ENCODE results near the gene NSL1. TPM values are rescaled to one million over a fixed set of nuclear protein-coding genes. Genes with fewer than 3 reads are reported as not detected.

Gene NSL1
- total RNA-seq, 1 donor from 2014 or later, result 77.6 TPM

- H3K4me2 ChIP-seq, result no peak overlapping the region
- H3K36me3 ChIP-seq, result no peaks in the 10 kb centered on the region
- peaks cover 18% of the 10 kb centered on the region for H3K4me1 Mint-ChIP-seq
- peaks cover 33% of the 10 kb centered on the region for H3K27me3 Mint-ChIP-seq (ENCODE audit: insufficient read depth, low read depth)
- H3K9ac ChIP-seq, result no peak overlapping the region
- no peaks in the 10 kb centered on the region for H3K79me2 ChIP-seq (ENCODE audit: low read depth)
- H3K4me1 ChIP-seq, result peaks cover 5% of the 10 kb centered on the region
- H3K4me3 ChIP-seq, result no peak overlapping the region
- H3K9me3 ChIP-seq (ENCODE audit: low read depth), result no peaks in the 10 kb centered on the region
- H3K27ac Mint-ChIP-seq, result no peak overlapping the region
- no peak overlapping the region for H3K4me3 Mint-ChIP-seq
- no peak overlapping the region for H2AFZ ChIP-seq (replicated peaks)
- no peaks in the 10 kb centered on the region for H3K36me3 Mint-ChIP-seq
- H3K27ac ChIP-seq, result no peak overlapping the region
- TF ChIP-seq EZH2phosphoT487 (IDR thresholded peaks at IDR 0.05), result no peak
- TF ChIP-seq, protein P1, sequence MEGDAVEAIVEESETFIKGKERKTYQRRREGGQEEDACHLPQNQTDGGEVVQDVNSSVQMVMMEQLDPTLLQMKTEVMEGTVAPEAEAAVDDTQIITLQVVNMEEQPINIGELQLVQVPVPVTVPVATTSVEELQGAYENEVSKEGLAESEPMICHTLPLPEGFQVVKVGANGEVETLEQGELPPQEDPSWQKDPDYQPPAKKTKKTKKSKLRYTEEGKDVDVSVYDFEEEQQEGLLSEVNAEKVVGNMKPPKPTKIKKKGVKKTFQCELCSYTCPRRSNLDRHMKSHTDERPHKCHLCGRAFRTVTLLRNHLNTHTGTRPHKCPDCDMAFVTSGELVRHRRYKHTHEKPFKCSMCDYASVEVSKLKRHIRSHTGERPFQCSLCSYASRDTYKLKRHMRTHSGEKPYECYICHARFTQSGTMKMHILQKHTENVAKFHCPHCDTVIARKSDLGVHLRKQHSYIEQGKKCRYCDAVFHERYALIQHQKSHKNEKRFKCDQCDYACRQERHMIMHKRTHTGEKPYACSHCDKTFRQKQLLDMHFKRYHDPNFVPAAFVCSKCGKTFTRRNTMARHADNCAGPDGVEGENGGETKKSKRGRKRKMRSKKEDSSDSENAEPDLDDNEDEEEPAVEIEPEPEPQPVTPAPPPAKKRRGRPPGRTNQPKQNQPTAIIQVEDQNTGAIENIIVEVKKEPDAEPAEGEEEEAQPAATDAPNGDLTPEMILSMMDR (IDR thresholded peaks at IDR 0.05), result no peak
- DNase-seq (ENCODE audit: low spot score), result no peak
- H4K20me1 ChIP-seq (ENCODE audit: low read depth), result peaks cover 17% of the 10 kb centered on the region
- peaks cover 21% of the 10 kb centered on the region for H3F3A ChIP-seq (ENCODE audit: low read depth)
- H3K27me3 ChIP-seq, result peaks cover 64% of the 10 kb centered on the region
- no peaks in the 10 kb centered on the region for H3K9me3 Mint-ChIP-seq
Measured at GRCh38 chr1:212696721-212697331, 94.8 kb downstream of the NSL1 start.

DNA sequence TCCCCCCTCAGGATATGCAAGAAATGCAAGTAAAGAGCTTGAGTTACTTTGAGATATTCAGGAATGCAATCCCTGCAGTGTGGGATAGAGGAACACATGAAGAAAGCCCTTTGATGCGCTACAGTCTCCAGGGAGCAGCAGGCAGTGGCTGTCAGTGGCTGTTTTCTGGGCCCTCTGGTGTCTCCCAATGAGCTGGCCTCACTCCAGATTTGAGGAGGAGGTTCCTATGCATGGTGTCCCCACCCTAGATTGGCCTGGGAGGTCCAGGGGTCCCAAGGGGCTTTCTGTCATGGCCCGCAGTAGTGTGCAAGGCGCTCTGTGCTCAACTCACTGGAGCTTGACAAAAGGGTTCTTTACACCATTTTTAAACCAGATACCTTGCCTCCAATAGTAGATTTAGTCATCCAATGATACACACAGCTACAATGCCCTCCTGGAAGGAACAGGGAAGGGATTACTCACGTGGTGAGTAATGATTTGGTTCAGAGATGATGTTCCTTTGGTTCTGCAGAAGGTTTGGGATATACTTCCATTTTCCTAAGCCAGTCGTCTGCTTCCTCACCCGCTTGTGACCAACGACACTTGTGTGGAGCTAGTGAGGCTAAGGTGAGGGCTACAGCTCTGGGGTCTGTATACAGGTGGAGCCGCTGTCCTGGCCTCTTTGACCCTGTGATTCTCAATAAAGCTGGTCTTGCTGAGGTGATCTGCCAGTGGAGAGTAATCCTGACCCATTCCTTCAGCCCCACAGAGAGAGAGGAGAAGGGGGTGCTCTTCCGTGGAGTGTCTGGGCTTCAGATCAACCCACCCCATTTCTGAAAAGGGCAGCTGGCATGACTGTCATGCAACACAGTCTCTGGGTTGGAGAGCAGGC lies 98.6 kb downstream of the NSL1 start:
- Histone ChIP-seq H3K9me3 (ENCODE audit: low read depth) (no peaks in the 10 kb centered on the region), H3F3A (ENCODE audit: low read depth) (no peaks in the 10 kb centered on the region), H3K4me3 (no peak overlapping the region), H3K4me1 (peaks cover 5% of the 10 kb centered on the region), H3K27me3 (peaks cover 34% of the 10 kb centered on the region), H4K20me1 (ENCODE audit: low read depth) (no peaks in the 10 kb centered on the region), H3K79me2 (ENCODE audit: low read depth) (no peaks in the 10 kb centered on the region), H3K9ac (no peak overlapping the region), H2AFZ (replicated peaks) (no peak overlapping the region), H3K36me3 (no peaks in the 10 kb centered on the region), H3K27ac (no peak overlapping the region), H3K4me2 (no peak overlapping the region)
- TF ChIP-seq, protein P1 (IDR thresholded peaks at IDR 0.05), result no peak
- TF ChIP-seq EZH2phosphoT487 (IDR thresholded peaks at IDR 0.05) (no peak), EZH2 (IDR thresholded peaks at IDR 0.05) (no peak)
- DNase-seq (ENCODE audit: low spot score), result no peak
- peaks cover 13% of the 10 kb centered on the region for H3K27me3 Mint-ChIP-seq (ENCODE audit: insufficient read depth, low read depth)
- H3K9me3 Mint-ChIP-seq, result no peaks in the 10 kb centered on the region
- peaks cover 5% of the 10 kb centered on the region for H3K4me1 Mint-ChIP-seq
- no peak overlapping the region for H3K4me3 Mint-ChIP-seq
- H3K27ac Mint-ChIP-seq, result no peak overlapping the region
- no peaks in the 10 kb centered on the region for H3K36me3 Mint-ChIP-seq

DNA sequence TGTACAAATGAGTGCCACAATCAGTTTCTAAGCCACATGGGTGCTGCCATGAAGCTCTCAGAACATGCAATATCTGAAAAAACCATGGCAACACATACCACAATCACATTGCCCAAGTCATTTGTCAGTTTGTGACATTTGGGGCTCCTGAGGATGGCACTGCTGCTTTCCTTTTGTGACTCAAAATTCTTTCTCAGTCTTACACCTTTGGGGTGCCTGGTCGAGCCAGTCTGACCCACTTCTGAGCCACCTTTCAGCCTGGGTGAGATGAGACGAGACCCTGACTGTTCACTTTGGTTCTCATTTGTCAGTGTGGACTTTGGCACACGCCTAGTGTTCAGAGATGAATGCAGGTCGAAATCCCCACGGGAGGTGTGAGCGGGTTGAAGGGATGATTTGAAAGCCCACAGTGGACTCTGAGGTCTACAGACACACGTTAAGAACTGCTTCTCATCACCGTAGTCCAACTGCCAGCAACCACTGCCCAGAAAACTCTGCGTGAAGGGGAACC lies 100.0 kb downstream of the NSL1 start:
- H3K9me3 ChIP-seq (ENCODE audit: low read depth), result no peaks in the 10 kb centered on the region
- H3K4me3 ChIP-seq, result no peak overlapping the region
- H3K9ac ChIP-seq, result no peak overlapping the region
- no peak overlapping the region for H3K4me3 Mint-ChIP-seq
- DNase-seq (ENCODE audit: low spot score), result no peak
- no peaks in the 10 kb centered on the region for H3K36me3 ChIP-seq
- no peak overlapping the region for H3K4me2 ChIP-seq
- no peaks in the 10 kb centered on the region for H3K9me3 Mint-ChIP-seq
- peaks cover 7% of the 10 kb centered on the region for H3K27me3 Mint-ChIP-seq (ENCODE audit: insufficient read depth, low read depth)
- H3K4me1 ChIP-seq, result peaks cover 5% of the 10 kb centered on the region
- no peaks in the 10 kb centered on the region for H3K36me3 Mint-ChIP-seq
- H3K4me1 Mint-ChIP-seq, result peaks cover 5% of the 10 kb centered on the region
- H3K79me2 ChIP-seq (ENCODE audit: low read depth), result no peaks in the 10 kb centered on the region
- TF ChIP-seq, protein P1 (IDR thresholded peaks at IDR 0.05), result no peak
- TF ChIP-seq EZH2 (IDR thresholded peaks at IDR 0.05), result no peak
- no peak for TF ChIP-seq EZH2phosphoT487 (IDR thresholded peaks at IDR 0.05)
- no peaks in the 10 kb centered on the region for H3F3A ChIP-seq (ENCODE audit: low read depth)
- no peak overlapping the region for H3K27ac ChIP-seq
- no peaks in the 10 kb centered on the region for H4K20me1 ChIP-seq (ENCODE audit: low read depth)
- no peak overlapping the region for H3K27ac Mint-ChIP-seq
- peaks cover 20% of the 10 kb centered on the region for H3K27me3 ChIP-seq
- H2AFZ ChIP-seq (replicated peaks), result no peak overlapping the region
